ENCODE measurements around the gene SLC1A2. TPM values are rescaled to one million over a fixed set of nuclear protein-coding genes. Genes with fewer than 3 reads are reported as not detected.

The SLC1A2 gene
- total RNA-seq, 1 experiment from 2014 or later, result 0.50 TPM

DNA sequence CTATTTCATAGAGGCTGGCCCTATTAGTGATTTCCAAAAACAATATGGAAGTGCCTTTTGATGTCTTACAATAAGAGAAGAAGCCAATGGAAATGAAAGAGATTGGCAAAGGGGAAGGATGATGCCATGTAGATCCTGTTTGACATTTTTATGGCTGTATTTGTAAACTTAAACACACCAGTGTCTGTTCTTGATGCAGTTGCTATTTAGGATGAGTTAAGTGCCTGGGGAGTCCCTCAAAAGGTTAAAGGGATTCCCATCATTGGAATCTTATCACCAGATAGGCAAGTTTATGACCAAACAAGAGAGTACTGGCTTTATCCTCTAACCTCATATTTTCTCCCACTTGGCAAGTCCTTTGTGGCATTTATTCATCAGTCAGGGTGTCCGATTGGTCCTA lies 189.0 kb downstream of the SLC1A2 start:
- no peak for TF ChIP-seq ZNF138 (CRISPR knock-in tag; conservative IDR thresholded peaks at IDR 0.05)
- no peak for TF ChIP-seq EMX1 (CRISPR knock-in tag; IDR thresholded peaks at IDR 0.05)
- no peak for TF ChIP-seq CBFB (CRISPR knock-in tag; IDR thresholded peaks at IDR 0.05; ENCODE audit: low read depth)
- TF ChIP-seq NFATC4 (CRISPR knock-in tag; IDR thresholded peaks at IDR 0.05), result no peak
- no peak for TF ChIP-seq CREB1 (CRISPR knock-in tag; IDR thresholded peaks at IDR 0.05)
- TF ChIP-seq, protein P1, sequence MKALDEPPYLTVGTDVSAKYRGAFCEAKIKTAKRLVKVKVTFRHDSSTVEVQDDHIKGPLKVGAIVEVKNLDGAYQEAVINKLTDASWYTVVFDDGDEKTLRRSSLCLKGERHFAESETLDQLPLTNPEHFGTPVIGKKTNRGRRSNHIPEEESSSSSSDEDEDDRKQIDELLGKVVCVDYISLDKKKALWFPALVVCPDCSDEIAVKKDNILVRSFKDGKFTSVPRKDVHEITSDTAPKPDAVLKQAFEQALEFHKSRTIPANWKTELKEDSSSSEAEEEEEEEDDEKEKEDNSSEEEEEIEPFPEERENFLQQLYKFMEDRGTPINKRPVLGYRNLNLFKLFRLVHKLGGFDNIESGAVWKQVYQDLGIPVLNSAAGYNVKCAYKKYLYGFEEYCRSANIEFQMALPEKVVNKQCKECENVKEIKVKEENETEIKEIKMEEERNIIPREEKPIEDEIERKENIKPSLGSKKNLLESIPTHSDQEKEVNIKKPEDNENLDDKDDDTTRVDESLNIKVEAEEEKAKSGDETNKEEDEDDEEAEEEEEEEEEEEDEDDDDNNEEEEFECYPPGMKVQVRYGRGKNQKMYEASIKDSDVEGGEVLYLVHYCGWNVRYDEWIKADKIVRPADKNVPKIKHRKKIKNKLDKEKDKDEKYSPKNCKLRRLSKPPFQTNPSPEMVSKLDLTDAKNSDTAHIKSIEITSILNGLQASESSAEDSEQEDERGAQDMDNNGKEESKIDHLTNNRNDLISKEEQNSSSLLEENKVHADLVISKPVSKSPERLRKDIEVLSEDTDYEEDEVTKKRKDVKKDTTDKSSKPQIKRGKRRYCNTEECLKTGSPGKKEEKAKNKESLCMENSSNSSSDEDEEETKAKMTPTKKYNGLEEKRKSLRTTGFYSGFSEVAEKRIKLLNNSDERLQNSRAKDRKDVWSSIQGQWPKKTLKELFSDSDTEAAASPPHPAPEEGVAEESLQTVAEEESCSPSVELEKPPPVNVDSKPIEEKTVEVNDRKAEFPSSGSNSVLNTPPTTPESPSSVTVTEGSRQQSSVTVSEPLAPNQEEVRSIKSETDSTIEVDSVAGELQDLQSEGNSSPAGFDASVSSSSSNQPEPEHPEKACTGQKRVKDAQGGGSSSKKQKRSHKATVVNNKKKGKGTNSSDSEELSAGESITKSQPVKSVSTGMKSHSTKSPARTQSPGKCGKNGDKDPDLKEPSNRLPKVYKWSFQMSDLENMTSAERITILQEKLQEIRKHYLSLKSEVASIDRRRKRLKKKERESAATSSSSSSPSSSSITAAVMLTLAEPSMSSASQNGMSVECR (CRISPR knock-in tag; IDR thresholded peaks at IDR 0.05; ENCODE audit: borderline replicate concordance), result no peak
- Mint-ChIP-seq H3K27me3 (ENCODE audit: low read depth) (no peaks in the 10 kb centered on the region; the same call in 1 of the 2 replicates), H3K4me3 (no peak overlapping the region), H3K36me3 (peaks cover 4% of the 10 kb centered on the region; the same call in 1 of the 2 replicates), H3K4me1 (no peaks in the 10 kb centered on the region), H3K9me3 (peaks cover 16% of the 10 kb centered on the region), H3K27ac (no peak overlapping the region)
- DNase-seq (ENCODE audit: low spot score) (no peak), ATAC-seq (no peak)
- ChIA-PET POLR2A (no interaction called here), CTCF (no interaction called here)

- no peaks in the 10 kb centered on the region for H3K9me3 Mint-ChIP-seq
- TF ChIP-seq ZSCAN18 (CRISPR knock-in tag; IDR thresholded peaks at IDR 0.05) (no peak), SOX15 (CRISPR knock-in tag; IDR thresholded peaks at IDR 0.05) (no peak), E2F4 (CRISPR knock-in tag; IDR thresholded peaks at IDR 0.05; ENCODE audit: borderline replicate concordance, low read depth) (no peak), ZNF219 (CRISPR knock-in tag; IDR thresholded peaks at IDR 0.05; ENCODE audit: borderline replicate concordance) (no peak), ERG (CRISPR knock-in tag; IDR thresholded peaks at IDR 0.05) (no peak), CREB1 (CRISPR knock-in tag; IDR thresholded peaks at IDR 0.05) (no peak), HMGA2 (CRISPR knock-in tag; IDR thresholded peaks at IDR 0.05) (no peak), AFF4 (CRISPR knock-in tag; IDR thresholded peaks at IDR 0.05; ENCODE audit: borderline replicate concordance) (no peak), TEAD1 (CRISPR knock-in tag; IDR thresholded peaks at IDR 0.05) (no peak)
- TF ChIP-seq, protein P2, sequence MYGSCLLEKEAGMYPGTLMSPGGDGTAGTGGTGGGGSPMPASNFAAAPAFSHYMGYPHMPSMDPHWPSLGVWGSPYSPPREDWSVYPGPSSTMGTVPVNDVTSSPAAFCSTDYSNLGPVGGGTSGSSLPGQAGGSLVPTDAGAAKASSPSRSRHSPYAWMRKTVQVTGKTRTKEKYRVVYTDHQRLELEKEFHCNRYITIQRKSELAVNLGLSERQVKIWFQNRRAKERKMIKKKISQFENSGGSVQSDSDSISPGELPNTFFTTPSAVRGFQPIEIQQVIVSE (CRISPR knock-in tag; IDR thresholded peaks at IDR 0.05; ENCODE audit: borderline replicate concordance), result no peak
- TF ChIP-seq, protein P3, sequence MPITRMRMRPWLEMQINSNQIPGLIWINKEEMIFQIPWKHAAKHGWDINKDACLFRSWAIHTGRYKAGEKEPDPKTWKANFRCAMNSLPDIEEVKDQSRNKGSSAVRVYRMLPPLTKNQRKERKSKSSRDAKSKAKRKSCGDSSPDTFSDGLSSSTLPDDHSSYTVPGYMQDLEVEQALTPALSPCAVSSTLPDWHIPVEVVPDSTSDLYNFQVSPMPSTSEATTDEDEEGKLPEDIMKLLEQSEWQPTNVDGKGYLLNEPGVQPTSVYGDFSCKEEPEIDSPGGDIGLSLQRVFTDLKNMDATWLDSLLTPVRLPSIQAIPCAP (CRISPR knock-in tag; IDR thresholded peaks at IDR 0.05), result no peak
- TF ChIP-seq, protein P1 (CRISPR knock-in tag; IDR thresholded peaks at IDR 0.05; ENCODE audit: borderline replicate concordance), result no peak
Measured at GRCh38 chr11:35228328-35228725, 191.0 kb downstream of the SLC1A2 start.

More at GRCh38 chr11:35228328-35228725, 191.0 kb downstream of the SLC1A2 start:
- no peak for DNase-seq (ENCODE audit: low spot score)
- Mint-ChIP-seq H3K4me3 (no peak overlapping the region), H3K27ac (no peak overlapping the region), H3K4me1 (no peaks in the 10 kb centered on the region), H3K36me3 (no peaks in the 10 kb centered on the region), H3K27me3 (ENCODE audit: low read depth) (no peaks in the 10 kb centered on the region; the same call in 1 of the 2 replicates)
- POLR2A ChIA-PET, result no interaction called here
- no peak for ATAC-seq
- CTCF ChIA-PET, result no interaction called here
